HG03066 (cell line): Measurements from ENCODE around the gene KCNK7.

ENCODE experiments used
- ATAC-seq: cut with Tn5 transposase; IDR thresholded peaks from one replicate; pipeline ENCODE4 v1.9.1; 2021; ENCODE audit warnings: low read depth; ENCODE audit not compliant: unreplicated experiment

KCNK7 gene

DNA sequence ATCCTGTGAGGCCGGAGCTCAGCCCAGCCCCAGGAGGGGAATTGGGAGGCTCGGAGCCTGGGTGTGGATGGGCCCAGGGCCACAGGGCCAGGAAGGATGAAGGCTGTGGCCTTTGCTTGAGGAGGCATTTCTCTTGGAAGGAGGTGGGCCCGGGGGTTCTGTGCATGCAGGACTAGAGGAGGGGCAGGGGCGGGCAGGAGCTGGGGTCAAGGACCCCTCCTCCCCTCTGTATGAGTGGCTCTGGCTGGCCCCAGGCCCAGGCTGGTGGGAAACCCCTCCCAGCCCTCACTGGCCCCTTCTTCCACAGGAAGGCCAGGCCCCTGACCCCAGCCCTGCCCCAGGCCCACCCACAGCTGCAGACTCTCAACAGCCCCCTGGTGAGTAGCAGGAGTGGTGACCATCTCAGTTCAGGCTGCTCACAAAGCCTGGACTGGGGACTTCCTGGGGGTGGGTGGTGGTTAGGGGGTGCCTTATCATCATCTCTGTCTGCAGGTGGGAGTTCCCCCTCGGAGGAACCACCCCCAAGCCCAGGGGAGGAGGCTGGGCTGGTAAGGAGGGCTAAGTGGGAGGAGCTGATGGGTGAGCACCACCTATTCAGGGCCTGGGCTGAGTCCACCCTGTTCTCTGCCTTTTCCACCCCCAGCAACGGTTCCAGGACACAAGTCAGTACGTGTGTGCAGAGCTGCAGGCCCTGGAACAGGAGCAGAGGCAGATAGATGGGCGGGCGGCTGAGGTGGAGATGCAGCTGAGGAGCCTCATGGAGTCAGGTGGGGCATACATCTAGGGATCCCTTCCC is 6.0 kb downstream of the KCNK7 start:
- ATAC-seq, result no peak

DNA sequence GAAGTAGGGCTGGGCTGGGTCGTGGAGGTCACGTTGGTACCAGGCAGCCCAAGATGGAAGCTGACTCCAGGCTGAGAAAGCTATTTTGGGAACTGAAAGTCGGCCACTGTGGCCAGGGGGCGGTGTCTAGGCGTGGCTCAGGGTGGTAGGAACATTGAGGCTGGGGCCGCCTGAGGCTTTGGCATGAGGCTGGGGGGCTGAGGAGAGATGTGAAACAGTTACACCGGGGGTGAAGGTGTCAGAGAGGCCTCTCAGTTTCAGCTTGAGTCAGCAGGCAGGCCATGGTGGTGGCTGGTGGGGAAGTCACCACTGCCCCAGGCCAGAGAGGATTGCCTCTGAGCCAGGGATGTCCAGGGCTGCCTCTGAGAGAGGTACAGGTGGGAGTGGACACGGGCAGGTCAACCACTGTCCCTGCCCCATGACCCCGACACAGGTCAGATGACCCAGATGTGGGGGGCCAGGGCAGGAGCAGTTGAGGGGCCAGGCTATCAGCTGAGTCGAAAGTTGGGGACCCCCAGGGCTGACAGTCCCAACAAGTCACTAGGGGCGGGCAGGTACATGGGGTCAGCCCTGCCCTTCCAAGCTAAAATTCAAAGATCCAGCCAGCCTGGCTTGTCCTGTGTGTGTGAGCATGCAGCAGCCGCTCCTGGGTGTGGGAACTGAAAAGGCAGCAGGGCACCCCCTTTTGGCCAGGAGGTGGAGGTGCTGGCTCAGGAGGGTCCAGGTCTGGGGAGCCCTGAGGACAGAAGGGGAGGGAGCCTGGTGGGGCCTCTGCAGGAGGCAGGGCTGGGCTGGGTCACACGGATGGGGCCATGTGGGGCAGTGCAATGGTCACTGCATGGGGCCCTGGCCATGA is 7.2 kb downstream of the KCNK7 start:
- ATAC-seq, result peak; percentile 80

DNA sequence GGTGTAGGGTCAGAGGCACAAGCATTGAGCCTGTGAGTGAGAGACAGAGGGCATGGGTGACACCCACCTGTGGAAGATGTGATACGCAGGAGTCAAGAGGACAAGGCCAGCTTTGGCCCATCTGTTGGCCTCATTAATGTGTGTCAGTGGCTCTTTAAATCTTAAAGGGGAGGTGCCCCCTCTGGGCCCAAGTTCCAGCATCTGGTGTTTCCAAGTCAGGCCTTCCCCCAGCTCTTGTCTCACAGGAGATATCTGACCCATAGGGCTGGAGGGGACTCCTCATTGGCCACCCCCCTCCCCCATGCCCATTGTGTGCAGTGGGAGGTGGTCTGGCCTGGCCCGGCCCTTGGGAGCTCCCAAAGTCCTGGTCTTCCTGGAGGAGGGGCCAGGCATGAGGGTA is 8.9 kb downstream of the KCNK7 start:
- no peak for ATAC-seq

DNA sequence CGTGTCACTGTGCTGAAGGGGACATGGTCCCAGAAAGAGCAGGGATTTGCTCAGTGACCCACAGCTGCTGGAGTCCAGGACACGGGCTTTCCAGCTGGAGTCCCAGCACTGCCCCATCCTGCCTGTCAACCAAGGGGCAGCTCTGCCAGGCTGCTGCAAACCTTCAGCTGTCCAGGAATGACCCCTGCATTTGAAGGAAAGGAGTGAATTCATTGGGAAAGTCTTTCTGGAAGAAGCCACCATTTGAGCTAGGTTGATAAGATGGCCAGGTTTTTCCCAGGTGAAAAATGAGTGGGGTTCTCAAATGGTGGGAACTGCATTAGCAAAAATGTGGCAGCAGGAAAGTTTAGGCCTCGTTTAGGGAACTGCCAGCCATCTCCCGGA is 9.4 kb downstream of the KCNK7 start:
- ATAC-seq, result no peak

DNA sequence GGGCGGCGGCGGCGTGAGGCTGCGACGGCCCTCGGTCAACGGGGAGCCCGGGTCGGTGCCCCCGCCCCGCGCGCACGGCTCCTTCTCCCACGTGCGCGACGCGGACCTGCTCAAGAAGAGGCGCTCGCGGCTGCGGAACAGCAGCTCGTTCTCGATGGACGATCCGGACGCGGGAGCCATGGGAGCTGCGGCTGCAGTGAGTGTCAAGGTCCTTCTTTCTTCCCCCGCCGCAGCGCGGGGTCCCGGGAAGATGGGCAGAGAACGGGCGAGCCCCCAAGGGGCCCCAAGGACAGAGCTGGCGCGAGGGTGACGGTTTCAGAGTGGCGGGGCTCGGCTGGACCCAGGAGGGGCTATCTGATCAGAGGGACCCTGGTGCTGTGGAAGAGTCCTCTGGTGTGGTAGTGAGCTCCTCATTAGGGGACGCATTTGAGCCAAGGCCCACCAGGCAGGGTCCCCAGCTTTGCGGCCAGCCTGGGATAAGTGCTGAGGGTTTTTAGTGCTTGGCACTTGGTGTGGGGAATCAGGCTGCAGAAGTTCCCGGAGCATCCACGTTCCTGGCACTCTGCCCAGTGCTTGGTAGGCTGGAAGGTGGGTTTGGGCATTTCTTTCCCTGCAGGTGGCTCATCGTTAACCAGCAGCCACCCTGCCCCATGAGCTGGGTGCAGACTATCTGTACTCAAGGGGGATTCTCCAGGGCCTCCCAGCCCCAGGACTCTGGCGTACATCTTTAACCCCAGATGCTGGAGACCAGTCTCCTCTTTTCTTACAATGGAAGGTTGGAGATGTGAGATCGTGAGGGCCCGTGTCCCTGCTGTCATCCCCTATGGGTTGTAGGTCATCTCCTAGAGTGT is 10.0 kb downstream of the KCNK7 start:
- ATAC-seq, result no peak

DNA sequence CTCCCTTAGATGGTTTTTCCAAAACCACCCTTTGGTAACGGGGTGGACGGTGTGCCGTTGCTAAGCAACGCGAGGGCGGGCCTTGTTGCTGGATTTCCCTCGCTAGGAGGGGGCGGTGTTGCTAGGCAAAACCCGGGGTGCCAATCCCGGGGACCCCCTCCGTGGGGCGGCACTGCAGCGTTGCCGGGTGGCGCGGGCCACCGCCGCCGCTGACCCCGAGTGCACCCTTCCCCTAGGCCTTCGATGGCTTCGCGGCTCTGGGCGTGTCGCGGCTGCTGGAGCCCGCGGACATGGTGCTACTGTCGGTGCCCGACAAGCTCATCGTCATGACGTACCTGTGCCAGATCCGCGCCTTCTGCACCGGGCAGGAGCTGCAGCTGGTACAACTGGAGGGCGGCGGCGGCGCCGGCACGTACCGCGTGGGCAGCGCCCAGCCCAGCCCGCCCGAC is 10.9 kb downstream of the KCNK7 start:
- ATAC-seq, result no peak

DNA sequence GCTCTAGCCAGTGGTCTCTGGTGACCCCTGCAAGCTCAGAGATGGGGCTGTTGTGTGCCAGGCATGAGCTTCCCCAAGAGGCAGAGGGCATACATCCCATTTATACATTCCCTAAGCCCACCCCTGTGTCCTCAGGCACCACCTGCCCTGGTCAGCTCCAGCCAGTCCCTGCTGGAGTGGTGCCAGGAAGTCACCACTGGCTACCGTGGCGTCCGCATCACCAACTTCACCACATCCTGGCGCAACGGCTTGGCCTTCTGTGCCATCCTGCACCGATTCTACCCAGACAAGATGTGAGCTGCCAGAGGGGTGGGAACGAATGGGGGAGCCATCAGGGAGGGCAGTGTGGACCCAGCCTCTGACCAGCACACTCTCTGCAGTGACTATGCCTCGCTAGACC is 11.5 kb downstream of the KCNK7 start:
- ATAC-seq, result no peak

DNA sequence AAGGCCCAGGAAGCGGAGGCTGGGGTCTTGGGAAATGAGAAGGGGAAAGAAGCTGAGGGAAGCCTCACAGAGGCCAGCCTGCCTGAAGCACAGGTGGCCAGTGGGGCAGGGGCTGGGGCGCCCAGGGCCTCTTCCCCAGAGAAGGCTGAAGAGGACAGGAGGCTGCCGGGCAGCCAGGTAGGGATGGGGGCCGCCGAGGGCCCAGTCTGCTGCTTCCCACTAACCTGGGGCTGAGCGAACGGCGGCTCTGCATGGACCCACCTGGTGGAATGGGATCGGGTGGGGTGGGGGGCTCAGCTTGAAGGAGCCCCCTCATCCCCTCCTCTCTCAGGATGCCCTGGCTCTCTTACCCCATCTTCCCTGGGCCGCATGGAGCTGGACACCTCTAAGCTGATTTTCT is 12.0 kb downstream of the KCNK7 start:
- no peak for ATAC-seq

DNA sequence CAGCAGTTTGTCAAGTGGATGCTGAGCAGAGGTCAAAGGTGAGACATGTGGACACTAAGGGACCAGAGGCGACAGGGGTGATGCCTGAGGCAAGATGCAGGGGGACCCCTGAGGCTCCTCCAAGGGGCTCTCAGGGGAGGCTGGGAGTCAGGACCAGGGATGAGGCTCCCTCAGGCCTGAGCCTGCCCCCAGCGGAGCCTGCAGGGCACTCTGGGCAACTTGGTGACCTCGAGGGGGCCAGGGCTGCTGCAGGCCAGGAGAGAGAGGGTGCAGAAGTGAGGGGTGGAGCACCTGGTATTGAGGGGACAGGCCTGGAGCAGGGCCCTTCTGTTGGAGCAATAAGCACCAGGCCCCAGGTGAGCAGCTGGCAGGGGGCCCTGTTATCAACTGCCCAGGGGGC is 13.7 kb downstream of the KCNK7 start:
- ATAC-seq, result no peak

DNA sequence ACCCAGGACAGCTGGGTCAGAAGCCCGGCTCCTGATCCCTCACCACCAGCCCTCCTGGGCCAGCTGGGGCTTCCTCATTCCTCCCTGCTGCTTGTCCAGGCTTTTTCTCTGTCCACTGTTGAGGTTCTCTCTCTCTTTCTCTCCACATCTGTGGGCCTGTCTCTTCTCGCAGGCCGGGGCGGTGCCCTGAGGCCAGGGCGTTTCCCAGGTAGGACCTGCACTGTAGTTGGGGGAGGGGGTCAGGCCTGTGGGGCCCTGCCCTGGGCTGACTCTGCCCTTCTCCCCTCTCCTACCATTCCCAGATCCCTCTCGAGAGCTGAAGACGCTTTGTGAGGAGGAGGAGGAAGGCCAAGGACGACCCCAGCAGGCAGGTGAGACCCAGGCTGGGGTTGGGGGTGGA is 14.8 kb downstream of the KCNK7 start:
- ATAC-seq, result no peak

DNA sequence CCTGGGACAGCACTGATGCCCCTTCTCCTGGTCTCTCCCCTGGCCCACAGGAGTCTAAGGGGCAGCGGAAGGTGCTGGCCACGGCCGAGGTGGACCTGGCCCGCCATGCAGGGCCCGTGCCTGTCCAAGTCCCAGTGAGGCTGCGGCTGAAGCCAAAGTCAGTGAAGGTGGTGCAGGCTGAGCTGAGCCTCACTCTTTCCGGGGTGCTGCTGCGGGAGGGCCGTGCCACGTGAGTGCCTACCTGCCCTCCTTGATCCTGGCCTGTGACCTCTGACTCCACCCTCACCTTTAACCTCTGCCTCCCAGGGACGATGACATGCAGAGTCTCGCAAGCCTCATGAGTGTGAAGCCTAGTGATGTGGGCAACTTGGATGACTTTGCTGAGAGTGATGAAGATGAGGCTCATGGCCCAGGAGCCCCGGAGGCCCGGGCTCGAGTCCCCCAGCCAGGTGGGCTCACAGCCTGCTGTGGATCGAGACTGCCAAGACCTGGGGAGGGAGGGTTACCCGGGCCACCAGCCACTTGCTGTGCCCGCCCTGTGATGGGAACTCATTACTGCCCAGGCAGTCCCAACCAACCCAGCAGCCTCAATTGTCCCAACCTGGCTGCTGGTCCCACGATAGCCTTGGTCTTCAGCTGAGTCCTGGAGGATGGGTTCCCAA is 15.4 kb downstream of the KCNK7 start:
- no peak for ATAC-seq

DNA sequence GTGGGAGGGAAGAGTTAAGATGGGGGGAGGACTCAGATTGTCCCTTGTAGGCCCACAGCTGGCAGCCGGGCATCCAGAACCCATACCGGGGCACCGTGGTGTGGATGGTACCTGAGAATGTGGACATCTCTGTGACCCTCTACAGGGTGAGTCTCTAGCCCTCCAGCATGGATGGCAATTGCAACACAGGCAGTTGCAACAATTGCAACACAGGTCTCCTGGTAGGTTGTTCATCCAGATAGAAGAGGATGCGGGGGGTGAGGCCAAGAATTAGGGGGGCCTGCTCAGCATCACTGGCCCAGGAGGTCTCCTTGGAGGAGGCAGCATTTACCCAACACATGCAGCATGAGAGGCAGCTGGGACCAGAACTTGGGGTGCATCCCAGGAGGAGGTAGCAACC is 16.3 kb downstream of the KCNK7 start:
- ATAC-seq, result no peak

DNA sequence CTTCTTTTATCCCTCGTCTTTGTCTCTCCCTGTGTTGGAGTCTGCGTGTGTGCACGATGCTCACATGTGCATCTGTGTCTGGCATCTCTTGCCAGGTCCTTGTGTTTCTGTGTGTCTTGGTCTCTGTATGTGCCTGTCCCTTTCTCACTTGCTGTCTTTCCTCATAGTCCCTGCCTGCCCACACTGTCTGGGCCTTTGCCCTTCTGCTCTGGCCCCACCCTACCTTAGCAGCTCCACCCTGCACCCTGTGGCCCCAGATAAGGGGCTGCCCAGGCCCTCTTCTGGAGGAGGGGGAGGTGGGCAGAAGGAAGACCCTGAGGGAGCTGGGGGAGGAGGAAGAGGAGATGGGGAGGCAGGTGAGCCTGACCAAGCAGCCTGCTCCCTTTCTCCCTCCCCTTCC is 16.9 kb downstream of the KCNK7 start:
- ATAC-seq, result no peak

DNA sequence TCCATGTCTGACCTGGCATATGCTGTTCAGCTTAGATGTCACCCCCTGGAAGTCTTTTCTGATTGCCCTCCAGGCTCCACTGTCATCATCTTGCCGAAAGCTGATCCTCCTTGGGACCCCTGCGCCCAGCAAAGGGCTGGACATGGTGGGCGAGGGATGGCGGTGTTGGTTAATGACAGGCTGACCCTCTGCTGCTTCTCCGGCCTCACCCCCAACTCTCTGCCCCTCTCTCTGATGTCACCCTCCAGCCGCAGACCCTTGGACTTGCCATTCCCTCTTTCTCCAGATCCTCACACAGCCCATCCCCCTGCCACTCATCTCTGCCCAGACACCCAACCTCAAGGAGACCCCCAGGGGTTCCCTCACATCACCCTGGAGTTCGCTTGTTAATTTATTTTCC is 17.5 kb downstream of the KCNK7 start:
- ATAC-seq, result no peak

DNA sequence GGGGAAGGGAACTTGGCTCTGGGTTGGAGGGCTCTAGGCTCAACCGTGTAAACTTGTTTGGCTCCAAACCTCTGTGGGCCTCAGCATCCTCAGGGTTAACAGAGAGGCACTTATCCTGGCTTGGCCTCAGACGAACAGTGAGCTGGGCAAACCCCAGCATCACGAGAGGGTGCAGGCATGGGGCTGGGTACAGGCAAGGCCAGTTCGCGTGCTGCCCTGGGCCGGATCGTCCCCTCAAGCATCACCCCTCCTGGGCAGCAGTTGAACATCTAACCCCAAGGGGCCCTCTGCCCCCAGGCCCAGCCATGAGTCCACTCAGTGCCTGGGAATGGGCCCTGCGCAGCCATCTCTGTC is 17.9 kb downstream of the KCNK7 start:
- ATAC-seq, result no peak

DNA sequence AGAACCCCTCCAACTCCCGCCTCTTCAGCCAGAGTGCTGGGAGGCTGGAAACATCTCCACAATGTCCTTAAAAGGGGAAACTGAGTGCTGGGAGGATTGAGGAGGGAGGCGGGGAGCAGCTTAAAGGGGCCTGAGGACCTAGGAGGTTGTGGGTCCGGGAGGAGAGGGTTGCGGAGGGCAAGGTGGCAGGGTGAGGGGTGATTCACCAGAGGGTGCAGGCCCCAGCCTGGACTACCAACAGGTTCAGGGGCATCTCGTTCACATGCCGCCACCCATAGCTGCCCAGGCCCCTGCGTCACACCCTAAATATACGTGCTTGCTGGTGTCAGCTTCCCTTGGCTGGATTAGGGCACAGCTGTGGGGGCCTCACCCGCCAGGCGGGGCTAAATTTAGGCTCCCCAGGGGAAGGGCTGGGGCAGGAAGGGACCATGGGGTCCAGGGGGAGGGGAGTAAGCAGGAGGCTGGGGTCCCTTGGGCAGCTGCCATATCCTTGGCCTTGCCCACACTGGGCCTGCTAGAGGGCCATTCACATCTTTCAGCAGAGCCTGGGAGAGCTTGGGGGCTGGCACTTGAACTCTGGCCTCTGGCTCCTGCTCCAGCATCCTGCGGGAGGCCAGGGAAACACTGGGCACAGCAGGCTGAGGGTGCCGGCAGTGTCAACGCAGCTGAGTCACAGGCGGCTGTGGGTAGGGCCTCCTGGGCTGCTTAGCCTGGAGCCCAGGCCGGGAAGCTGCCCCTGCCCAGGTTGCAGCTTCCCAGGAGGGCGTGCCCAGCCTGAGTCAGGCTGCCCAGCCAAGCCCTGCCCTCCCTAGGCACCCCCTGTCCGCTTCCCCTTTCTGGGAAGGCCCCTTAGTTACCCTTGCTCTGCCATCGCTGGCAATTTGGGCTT is 18.5 kb downstream of the KCNK7 start:
- no peak for ATAC-seq

DNA sequence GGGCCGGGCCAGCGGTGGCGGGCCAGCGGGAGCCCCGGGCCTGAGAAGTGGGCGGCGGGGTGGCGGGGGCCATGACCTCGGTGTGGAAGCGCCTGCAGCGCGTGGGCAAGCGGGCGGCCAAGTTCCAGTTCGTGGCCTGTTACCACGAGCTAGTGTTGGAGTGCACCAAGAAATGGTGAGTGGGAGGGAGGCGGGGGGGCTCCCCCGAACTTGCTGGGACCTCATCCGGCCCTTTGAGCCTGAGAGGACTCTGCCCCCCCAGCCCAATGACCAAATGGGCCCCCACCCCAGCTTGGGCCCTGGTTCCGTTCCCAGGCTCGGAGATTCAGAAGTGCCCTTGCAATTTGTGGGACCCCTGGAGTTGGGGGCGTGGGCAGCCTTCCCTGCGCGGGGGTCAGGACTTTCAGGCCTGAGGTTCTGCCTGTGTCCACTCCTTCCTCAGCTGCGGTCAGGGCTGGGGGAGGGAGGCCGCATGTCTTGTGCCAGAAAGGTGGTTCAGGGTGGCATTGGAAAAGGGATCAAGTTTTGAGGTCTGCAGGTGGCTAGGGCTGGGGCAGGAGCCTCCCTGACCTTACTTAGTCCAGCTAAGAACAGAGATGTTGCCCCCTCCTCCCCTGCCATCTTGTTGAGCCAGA is 19.3 kb downstream of the KCNK7 start:
- ATAC-seq, result no peak

DNA sequence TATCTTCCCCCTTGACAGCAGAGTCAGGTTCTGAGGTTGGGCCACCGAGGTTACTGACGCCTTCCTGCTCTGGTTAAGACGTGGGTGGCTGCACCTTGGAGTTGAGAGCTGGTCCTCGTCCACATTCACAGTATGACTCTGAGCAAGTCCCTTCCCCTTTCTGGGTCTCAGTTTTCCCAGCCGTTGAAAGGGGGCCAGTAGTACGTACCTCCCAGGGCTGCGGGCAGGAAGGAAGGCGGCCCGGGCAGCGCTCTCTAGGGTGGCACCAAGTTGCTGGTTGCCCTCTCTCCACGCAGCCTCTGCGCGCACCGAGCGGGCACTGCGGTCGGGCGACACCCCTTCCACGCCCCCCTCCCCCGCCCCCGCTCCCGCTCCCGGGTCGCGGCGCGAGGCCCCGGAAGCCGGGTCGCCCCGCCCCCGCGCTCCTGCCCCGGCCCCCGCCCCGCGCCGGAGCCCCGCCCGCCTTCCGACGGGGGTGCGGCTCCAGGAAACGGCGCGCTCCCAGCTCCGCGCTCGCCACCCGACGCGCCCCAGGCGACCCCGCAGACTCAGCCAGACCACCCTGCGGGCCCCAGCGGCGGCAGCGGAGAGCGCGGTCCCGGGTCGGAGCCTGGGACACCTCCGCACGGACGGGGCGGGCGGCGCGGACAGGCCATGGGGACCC is 19.9 kb downstream of the KCNK7 start, which contains the start of gene EHBP1L1:
EHBP1L1 (plus strand) TSS at position 486 of the 664 bp plus-strand sequence. CDS start 250 bp downstream, outside the sequence.
- no peak for ATAC-seq
